Fibroblast of lung (primary cell): Measurements from ENCODE around the gene WDR3.

ENCODE experiments used
- EZH2 ChIP-seq: IDR thresholded peaks from 2 replicates; pipeline ENCODE4 v1.5.1; 2012; ENCODE audit warnings: low read length, control low read depth, mild to moderate bottlenecking; ENCODE audit errors: missing control alignments
- TF ChIP-seq, protein P1 (sequence below), 2 donors: IDR thresholded peaks in 1 of 2; conservative IDR thresholded peaks in 1 of 2; 1 replicate in 1 of 2; 2 replicates in 1 of 2; pipeline ENCODE4 v1.5.1; 2011 to 2012; ENCODE audit warnings: low read length in 2 of 2, control low read depth in 1 of 2, inconsistent platforms in 1 of 2, low read depth in 1 of 2, mild to moderate bottlenecking in 1 of 2

DNA sequence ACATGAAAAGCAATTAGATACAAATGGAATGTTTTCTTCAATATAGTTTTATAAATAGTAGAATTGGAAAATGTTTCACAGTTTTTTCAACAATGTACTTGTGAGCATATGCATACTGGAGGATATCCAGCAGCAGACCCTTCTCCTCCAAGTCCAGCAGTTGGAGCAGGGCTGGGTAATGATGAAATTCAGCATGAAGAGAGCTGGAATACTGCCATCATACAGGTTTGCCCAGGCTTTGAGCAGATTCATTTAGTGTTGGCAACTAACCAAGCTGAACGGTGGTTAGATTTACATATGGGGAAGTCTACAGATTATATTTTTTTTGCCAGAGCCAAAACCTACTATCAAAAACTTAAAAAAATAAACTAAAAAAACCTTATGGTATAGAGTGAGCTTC lies 38.3 kb downstream of the WDR3 start:
- TF ChIP-seq, protein P1, sequence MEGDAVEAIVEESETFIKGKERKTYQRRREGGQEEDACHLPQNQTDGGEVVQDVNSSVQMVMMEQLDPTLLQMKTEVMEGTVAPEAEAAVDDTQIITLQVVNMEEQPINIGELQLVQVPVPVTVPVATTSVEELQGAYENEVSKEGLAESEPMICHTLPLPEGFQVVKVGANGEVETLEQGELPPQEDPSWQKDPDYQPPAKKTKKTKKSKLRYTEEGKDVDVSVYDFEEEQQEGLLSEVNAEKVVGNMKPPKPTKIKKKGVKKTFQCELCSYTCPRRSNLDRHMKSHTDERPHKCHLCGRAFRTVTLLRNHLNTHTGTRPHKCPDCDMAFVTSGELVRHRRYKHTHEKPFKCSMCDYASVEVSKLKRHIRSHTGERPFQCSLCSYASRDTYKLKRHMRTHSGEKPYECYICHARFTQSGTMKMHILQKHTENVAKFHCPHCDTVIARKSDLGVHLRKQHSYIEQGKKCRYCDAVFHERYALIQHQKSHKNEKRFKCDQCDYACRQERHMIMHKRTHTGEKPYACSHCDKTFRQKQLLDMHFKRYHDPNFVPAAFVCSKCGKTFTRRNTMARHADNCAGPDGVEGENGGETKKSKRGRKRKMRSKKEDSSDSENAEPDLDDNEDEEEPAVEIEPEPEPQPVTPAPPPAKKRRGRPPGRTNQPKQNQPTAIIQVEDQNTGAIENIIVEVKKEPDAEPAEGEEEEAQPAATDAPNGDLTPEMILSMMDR (conservative IDR thresholded peaks at IDR 0.05 in 1 of 2, IDR thresholded peaks at IDR 0.05 in 1 of 2; ENCODE audit: low read depth in 1 of 2, low read length in 2 of 2) = no peak
- TF ChIP-seq EZH2 = no peak
